ENCODE measurements around the gene PAK5. TPM values are rescaled to one million over a fixed set of nuclear protein-coding genes. Genes with fewer than 3 reads are reported as not detected.

Gene PAK5
- total and polyA plus RNA-seq, 2 of the 13 experiments (the other 11 are each of a cell fraction or from before 2014, with no cell fraction given), result not detected

DNA sequence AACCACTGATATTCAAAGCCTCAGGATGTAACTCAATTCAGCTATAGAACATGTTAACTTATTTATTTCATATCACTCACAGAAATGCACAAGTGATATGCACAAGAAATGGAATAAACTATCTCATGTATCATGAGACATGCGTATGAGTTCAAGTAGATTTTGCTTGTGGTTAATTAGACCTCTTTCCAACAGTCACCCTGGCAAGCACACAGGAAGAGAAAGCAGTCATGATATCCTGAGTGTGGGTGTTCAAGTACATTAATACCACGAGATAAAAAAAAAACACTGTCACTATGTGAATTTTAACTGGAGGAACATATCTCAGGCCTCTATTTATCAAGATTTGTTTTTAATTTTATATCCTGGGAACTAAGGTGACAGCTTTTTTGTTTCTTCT, 260.3 kb downstream of the PAK5 start:
- ATAC-seq (no peak), FAIRE-seq (peak; percentile 26), DNase-seq (ENCODE audit: low spot score) (no peak)
- in situ Hi-C loops (cut with HindIII; ENCODE audit: extremely low pct_ligation_motif_present, low pct_unique_long_range_greater_than_20kb), result no loop called here
- intact Hi-C loops (cut with micrococcal nuclease; ENCODE audit: unreplicated experiment), result loop anchor here (5.0 kb wide), 1 partner anchor 1981 kb away; no protein-coding TSS in a partner anchor
- Histone ChIP-seq H3K27ac (ENCODE audit: extremely low read length, insufficient read depth, low read length) (no peak overlapping the region), H3K4me2 (ENCODE audit: low read depth, low read length) (no peak overlapping the region), H3K4me3 (replicated peaks in 1 of 3; ENCODE audit: insufficient read depth in 1 of 3, low read depth in 2 of 3, low read length in 3 of 3) (no peak overlapping the region), H3K27me3 (ENCODE audit: control insufficient read depth in 1 of 2, insufficient read depth in 2 of 2, low read length in 2 of 2) (no peaks in the 10 kb centered on the region), H3K4me1 (ENCODE audit: insufficient read depth, low read length) (no peaks in the 10 kb centered on the region), H4K20me1 (ENCODE audit: insufficient read depth, low read length) (no peaks in the 10 kb centered on the region), H3K9me3 (ENCODE audit: low read length) (no peaks in the 10 kb centered on the region), H3K36me3 (replicated peaks in 1 of 2; ENCODE audit: control insufficient read depth in 1 of 2, insufficient read depth in 2 of 2, low read length in 2 of 2) (no peaks in the 10 kb centered on the region), H3K79me2 (ENCODE audit: insufficient read depth, low read length) (no peaks in the 10 kb centered on the region), H3K9ac (ENCODE audit: insufficient read depth, low read depth, low read length) (no peak overlapping the region), H2AFZ (ENCODE audit: low read length) (no peak overlapping the region)
- WGBS (ENCODE audit: low lambda C conversion rate), result 29% methylated on average over 2 of the region's 2 CpGs
- ChIA-PET POLR2A (no interaction called here), CTCF (ENCODE audit: low intra/inter-chr PET ratio, low total read pairs) (no interaction called here)
- no TSS peak for BruUV-seq (replicated peaks)
- no peak for TF ChIP-seq SMC3 (IDR thresholded peaks at IDR 0.05; ENCODE audit: low read length)

GRCh38 chr20:9577397-9577796, 261.5 kb downstream of the PAK5 start:
- Histone ChIP-seq H3K4me1 (ENCODE audit: insufficient read depth, low read length) (no peaks in the 10 kb centered on the region), H4K20me1 (ENCODE audit: insufficient read depth, low read length) (no peaks in the 10 kb centered on the region), H2AFZ (ENCODE audit: low read length) (no peak overlapping the region), H3K36me3 (replicated peaks in 1 of 2; ENCODE audit: control insufficient read depth in 1 of 2, insufficient read depth in 2 of 2, low read length in 2 of 2) (no peaks in the 10 kb centered on the region), H3K4me3 (replicated peaks in 1 of 3; ENCODE audit: insufficient read depth in 1 of 3, low read depth in 2 of 3, low read length in 3 of 3) (no peak overlapping the region), H3K79me2 (ENCODE audit: insufficient read depth, low read length) (no peaks in the 10 kb centered on the region), H3K9ac (ENCODE audit: insufficient read depth, low read depth, low read length) (no peak overlapping the region), H3K27me3 (ENCODE audit: control insufficient read depth in 1 of 2, insufficient read depth in 2 of 2, low read length in 2 of 2) (no peaks in the 10 kb centered on the region), H3K27ac (ENCODE audit: extremely low read length, insufficient read depth, low read length) (no peak overlapping the region), H3K4me2 (ENCODE audit: low read depth, low read length) (no peak overlapping the region), H3K9me3 (ENCODE audit: low read length) (no peaks in the 10 kb centered on the region)
- intact Hi-C loops (cut with micrococcal nuclease; ENCODE audit: unreplicated experiment), result loop anchor here (5.0 kb wide), 1 partner anchor 1980 kb away; no protein-coding TSS in a partner anchor
- no peak for DNase-seq (ENCODE audit: low spot score)
- TF ChIP-seq KDM5A (IDR thresholded peaks at IDR 0.05; ENCODE audit: borderline replicate concordance, low read length) (no peak), ZNF282 (IDR thresholded peaks at IDR 0.05; ENCODE audit: partially characterized antibody) (no peak), NBN (conservative IDR thresholded peaks at IDR 0.05) (no peak), NR2F1 (CRISPR knock-in tag; IDR thresholded peaks at IDR 0.05) (no peak), ZNF781 (CRISPR knock-in tag; IDR thresholded peaks at IDR 0.05; ENCODE audit: borderline replicate concordance, not compliant biosample characterization) (no peak), ZNF839 (CRISPR knock-in tag; IDR thresholded peaks at IDR 0.05; ENCODE audit: borderline replicate concordance) (no peak), SRSF1 (optimal IDR thresholded peaks at IDR 0.05; ENCODE audit: low read depth, low read length) (no peak), MLLT10 (CRISPR knock-in tag; IDR thresholded peaks at IDR 0.05) (no peak), KAT2B (IDR thresholded peaks at IDR 0.05; ENCODE audit: borderline replicate concordance, low read depth, low read length) (no peak), HNF4G (IDR thresholded peaks at IDR 0.05; ENCODE audit: borderline replicate concordance, low read depth, low read length) (no peak), HNF4G (CRISPR knock-in tag; IDR thresholded peaks at IDR 0.05; ENCODE audit: borderline replicate concordance, low read depth) (no peak), PHB2 (IDR thresholded peaks at IDR 0.05; ENCODE audit: partially characterized antibody) (no peak), DMAP1 (CRISPR knock-in tag; IDR thresholded peaks at IDR 0.05) (no peak)
- in situ Hi-C loops (cut with HindIII; ENCODE audit: extremely low pct_ligation_motif_present, low pct_unique_long_range_greater_than_20kb), result no loop called here
- FAIRE-seq, result no peak
- ChIA-PET CTCF (ENCODE audit: low intra/inter-chr PET ratio, low total read pairs) (no interaction called here), POLR2A (no interaction called here)
- ATAC-seq, result no peak
- no TSS peak for BruUV-seq (replicated peaks)
- WGBS (ENCODE audit: low lambda C conversion rate), result 34% methylated on average over 7 of the region's 7 CpGs
